ENCODE measurements around the gene PGC. TPM values are rescaled to one million over a fixed set of nuclear protein-coding genes. Genes with fewer than 3 reads are reported as not detected.

Gene PGC
- polyA plus RNA-seq, 1 of the 3 experiments (the other 2 are of a cell fraction), result not detected

DNA sequence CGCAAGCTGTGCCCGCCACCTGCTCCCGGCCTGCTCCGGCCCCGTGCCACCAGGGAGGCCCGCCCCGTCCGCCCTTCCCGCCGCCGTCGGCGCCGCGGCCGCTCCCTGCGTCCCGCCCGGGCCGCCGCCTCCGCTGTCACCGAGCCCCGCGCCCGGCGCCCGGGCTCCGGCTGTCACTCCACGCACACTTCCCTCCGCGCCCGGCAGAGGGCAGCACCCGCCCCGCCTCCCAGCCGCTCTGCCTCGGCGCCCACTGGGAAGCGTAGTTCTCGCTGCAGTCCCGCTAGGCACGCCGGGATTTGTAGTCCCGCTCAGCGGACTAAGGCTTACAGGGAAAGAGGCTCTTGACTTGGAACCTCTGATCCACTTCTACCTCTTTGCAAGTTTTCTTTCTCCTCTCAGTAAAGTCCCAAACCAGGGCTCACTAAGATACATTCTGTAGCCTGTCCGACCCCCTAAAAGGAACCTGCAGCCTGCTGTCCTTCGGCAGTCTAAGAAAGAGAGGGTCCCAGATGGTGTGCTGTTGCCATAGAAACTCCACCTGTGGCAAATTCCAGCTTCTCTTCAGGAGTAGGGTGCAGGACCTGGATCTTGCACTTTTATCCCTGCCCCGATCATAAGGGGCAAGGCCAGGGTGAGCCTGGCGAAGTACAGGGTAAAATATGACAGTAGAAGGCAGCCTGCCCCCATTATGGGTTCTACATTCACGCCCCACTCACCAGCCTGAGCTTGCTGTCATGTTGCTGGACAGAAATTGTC is 11.6 kb downstream of the PGC start, which contains the start of gene TFEB (continued):
- TF ChIP-seq ZBTB33 (IDR thresholded peaks at IDR 0.05; ENCODE audit: borderline replicate concordance, low read depth) (0 out of 2 replicates have a peak, but pooled peaks have one; percentile 44), USF1 (IDR thresholded peaks at IDR 0.05; ENCODE audit: borderline replicate concordance, low read depth) (no peak)
- TF ChIP-seq, protein P1, sequence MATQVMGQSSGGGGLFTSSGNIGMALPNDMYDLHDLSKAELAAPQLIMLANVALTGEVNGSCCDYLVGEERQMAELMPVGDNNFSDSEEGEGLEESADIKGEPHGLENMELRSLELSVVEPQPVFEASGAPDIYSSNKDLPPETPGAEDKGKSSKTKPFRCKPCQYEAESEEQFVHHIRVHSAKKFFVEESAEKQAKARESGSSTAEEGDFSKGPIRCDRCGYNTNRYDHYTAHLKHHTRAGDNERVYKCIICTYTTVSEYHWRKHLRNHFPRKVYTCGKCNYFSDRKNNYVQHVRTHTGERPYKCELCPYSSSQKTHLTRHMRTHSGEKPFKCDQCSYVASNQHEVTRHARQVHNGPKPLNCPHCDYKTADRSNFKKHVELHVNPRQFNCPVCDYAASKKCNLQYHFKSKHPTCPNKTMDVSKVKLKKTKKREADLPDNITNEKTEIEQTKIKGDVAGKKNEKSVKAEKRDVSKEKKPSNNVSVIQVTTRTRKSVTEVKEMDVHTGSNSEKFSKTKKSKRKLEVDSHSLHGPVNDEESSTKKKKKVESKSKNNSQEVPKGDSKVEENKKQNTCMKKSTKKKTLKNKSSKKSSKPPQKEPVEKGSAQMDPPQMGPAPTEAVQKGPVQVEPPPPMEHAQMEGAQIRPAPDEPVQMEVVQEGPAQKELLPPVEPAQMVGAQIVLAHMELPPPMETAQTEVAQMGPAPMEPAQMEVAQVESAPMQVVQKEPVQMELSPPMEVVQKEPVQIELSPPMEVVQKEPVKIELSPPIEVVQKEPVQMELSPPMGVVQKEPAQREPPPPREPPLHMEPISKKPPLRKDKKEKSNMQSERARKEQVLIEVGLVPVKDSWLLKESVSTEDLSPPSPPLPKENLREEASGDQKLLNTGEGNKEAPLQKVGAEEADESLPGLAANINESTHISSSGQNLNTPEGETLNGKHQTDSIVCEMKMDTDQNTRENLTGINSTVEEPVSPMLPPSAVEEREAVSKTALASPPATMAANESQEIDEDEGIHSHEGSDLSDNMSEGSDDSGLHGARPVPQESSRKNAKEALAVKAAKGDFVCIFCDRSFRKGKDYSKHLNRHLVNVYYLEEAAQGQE (IDR thresholded peaks at IDR 0.05; ENCODE audit: low read depth, low read length), result no peak

DNA sequence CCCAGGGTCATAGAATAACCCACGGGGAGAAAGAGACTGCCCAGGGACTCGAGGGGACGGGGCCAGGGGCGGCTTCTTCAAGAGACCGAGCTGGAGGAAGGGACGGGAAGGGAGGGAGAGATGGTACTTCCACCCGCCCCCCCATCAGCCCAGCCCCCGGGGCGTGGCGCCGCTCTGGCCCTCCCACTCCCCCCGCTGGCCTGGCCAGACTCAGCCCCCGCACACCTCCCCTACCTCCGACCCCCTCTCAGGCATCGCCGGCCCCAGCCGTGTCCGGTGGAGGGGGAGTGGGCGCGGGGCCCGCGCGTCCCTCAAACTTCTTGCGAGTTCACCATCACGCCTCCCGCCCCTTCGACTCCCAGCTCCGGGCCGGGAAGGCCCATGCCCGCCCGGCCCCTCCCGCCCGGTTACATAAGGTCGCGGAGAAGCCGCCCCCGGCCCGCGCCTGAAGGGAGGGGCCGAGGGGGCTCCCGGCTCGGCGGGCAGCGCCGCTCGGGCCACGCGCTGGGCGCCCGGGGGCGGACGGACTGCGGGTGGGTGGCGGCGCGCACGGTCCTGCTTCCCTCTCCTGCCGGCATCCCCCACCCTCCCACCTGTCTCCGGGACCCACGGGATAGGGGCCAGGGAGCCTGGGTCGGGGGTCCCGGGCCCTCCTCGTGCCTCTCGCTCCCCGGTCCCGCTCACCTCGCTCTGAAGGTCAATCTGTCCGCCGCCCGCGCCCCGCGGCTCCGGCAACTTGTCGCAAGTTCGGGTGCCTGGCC is 12.4 kb downstream of the PGC start:
- Histone ChIP-seq H3K9ac (peak overlapping the region; percentile 58), H3K9me3 (no peaks in the 10 kb centered on the region), H3K9me2 (no peaks in the 10 kb centered on the region), H2AFZ (ENCODE audit: low read depth) (no peak overlapping the region; the same call in 1 of the 2 replicates), H3K27me3 (ENCODE audit: insufficient read depth) (no peaks in the 10 kb centered on the region), H3F3A (replicated peaks; ENCODE audit: insufficient read depth) (peaks cover 10% of the 10 kb centered on the region), H4K20me1 (ENCODE audit: insufficient read depth) (no peaks in the 10 kb centered on the region), H3K79me2 (ENCODE audit: insufficient read depth) (peaks cover 33% of the 10 kb centered on the region), H3K4me2 (peak overlapping the region; percentile 93; the same call in 1 of the 2 replicates), H3K27ac (ENCODE audit: low read depth in 2 of 2, low read length in 1 of 2) (peak overlapping the region; percentile 81 to 96; a peak in 3 of 4 replicates), H3K4me1 (ENCODE audit: control insufficient read depth in 1 of 2, insufficient read depth in 2 of 2, low read depth in 1 of 2, low read length in 1 of 2) (peaks cover 32 to 40% of the 10 kb centered on the region in 2 experiments), H3K4me3 (ENCODE audit: low read depth in 2 of 2, low read length in 1 of 2) (peak overlapping the region; percentile 71 to 72), H3K36me3 (replicated peaks in 1 of 2; ENCODE audit: control insufficient read depth in 1 of 2, insufficient read depth in 2 of 2, low read length in 1 of 2) (no peaks in the 10 kb centered on the region)
- TF ChIP-seq POLR2AphosphoS5 (IDR thresholded peaks at IDR 0.05; ENCODE audit: low read depth, low read length), result peak; percentile 22; the same call in 1 of the 2 replicates
- no peak for TF ChIP-seq NRF1 (IDR thresholded peaks at IDR 0.05; ENCODE audit: low read depth, low read length)
- TF ChIP-seq GABPA (IDR thresholded peaks at IDR 0.05; ENCODE audit: low read depth), result no peak
- no peak for TF ChIP-seq RXRA (IDR thresholded peaks at IDR 0.05; ENCODE audit: borderline replicate concordance, low read depth)
- TF ChIP-seq SIN3A (IDR thresholded peaks at IDR 0.05; ENCODE audit: borderline replicate concordance, low read depth, low read length), result 0 out of 2 replicates have a peak, but pooled peaks have one; percentile 22
- no peak for TF ChIP-seq RAD21 (IDR thresholded peaks at IDR 0.05; ENCODE audit: low read length)
- no peak for TF ChIP-seq GATA2 (CRISPR knock-in tag; IDR thresholded peaks at IDR 0.05)
- TF ChIP-seq MXI1 (IDR thresholded peaks at IDR 0.05; ENCODE audit: low read depth, low read length), result no peak; the same call in 1 of the 2 replicates
- TF ChIP-seq EZH2phosphoT487 (IDR thresholded peaks at IDR 0.05; ENCODE audit: borderline replicate concordance, low read depth), result no peak
- no peak for TF ChIP-seq SMC3 (IDR thresholded peaks at IDR 0.05; ENCODE audit: low read depth, low read length)
- no peak for TF ChIP-seq MEF2A (IDR thresholded peaks at IDR 0.05; ENCODE audit: borderline replicate concordance, low read depth)
- TF ChIP-seq, protein P1 (IDR thresholded peaks at IDR 0.05; ENCODE audit: low read depth, low read length), result no peak
- no peak for TF ChIP-seq FOXM1 (IDR thresholded peaks at IDR 0.05; ENCODE audit: low read depth)
- peak; percentile 87 for DNase-seq
- POLR2A ChIA-PET, result interaction anchor here (0.7 to 3.6 kb wide), 7 partner anchors 19 to 718 kb away, joined by 3 to 23 read pairs (median 6); partner anchors contain the start of gene TOMM6
- under 1% methylated on average over 21 of the region's 76 CpGs for WGBS (ENCODE audit: low lambda C conversion rate)
- CTCF ChIA-PET, result interaction anchor here (0.6 to 6.4 kb wide), 24 partner anchors 8 to 367 kb away, joined by 3 to 53 read pairs (median 4); partner anchors contain the start of genes PRICKLE4 and TOMM6
